ENCODE data around the gene GAREM1. TPM values are rescaled to one million over a fixed set of nuclear protein-coding genes. Genes with fewer than 3 reads are reported as not detected.

Gene GAREM1
- total RNA-seq, 1 experiment from 2014 or later = 11.1 TPM

- intact Hi-C loops (cut with micrococcal nuclease) = no loop called here
- ATAC-seq = no peak
- H3K4me3 ChIP-seq (replicated peaks in 1 of 2; ENCODE audit: low read depth in 1 of 2, low read length in 2 of 2) = no peak overlapping the region
- no peaks in the 10 kb centered on the region for H3K9me2 ChIP-seq (ENCODE audit: insufficient read depth)
- no peak overlapping the region for H3K27ac ChIP-seq (ENCODE audit: low read depth, low read length)
- no peak for TF ChIP-seq ELF1 (IDR thresholded peaks at IDR 0.05; ENCODE audit: borderline replicate concordance, low read depth)
- TF ChIP-seq SP1 (IDR thresholded peaks at IDR 0.05; ENCODE audit: low read depth) = no peak
- no peak for TF ChIP-seq ZNF274 (IDR thresholded peaks at IDR 0.05; ENCODE audit: low read depth, low read length)
- TF ChIP-seq FOSL1 (IDR thresholded peaks at IDR 0.05; ENCODE audit: low read depth) = no peak
- no peak for TF ChIP-seq EZH2 (IDR thresholded peaks at IDR 0.05)
- TF ChIP-seq MAX (IDR thresholded peaks at IDR 0.05) = no peak
- TF ChIP-seq ZBTB33 (IDR thresholded peaks at IDR 0.05; ENCODE audit: extremely low read depth, insufficient replicate concordance, low read length) = no peak
- TF ChIP-seq TCF7L2 (IDR thresholded peaks at IDR 0.05; ENCODE audit: borderline replicate concordance, extremely low read depth, insufficient read depth, insufficient read length) = no peak
- TF ChIP-seq POLR2AphosphoS5 (IDR thresholded peaks at IDR 0.05; ENCODE audit: low read depth, low read length) = no peak
- TF ChIP-seq CBX3 (IDR thresholded peaks at IDR 0.05; ENCODE audit: low read depth) = no peak
- no peak for TF ChIP-seq YY1 (IDR thresholded peaks at IDR 0.05; ENCODE audit: extremely low read depth, insufficient replicate concordance, low read depth, low read length)
- no peak for TF ChIP-seq REST (IDR thresholded peaks at IDR 0.05; ENCODE audit: low read depth)
- TF ChIP-seq EGR1 (IDR thresholded peaks at IDR 0.05; ENCODE audit: low read depth) = no peak
- POLR2A ChIA-PET = no interaction called here
- no peaks in the 10 kb centered on the region for H4K20me1 ChIP-seq (ENCODE audit: insufficient read depth)
- RAD21 ChIA-PET (ENCODE audit: low non-redundant PET in 1 of 2, low total read pairs in 2 of 2, uncharacterized antibody in 2 of 2, unreplicated experiment in 2 of 2) = no interaction called here
- no peak overlapping the region for H3K9ac ChIP-seq (ENCODE audit: low read length)
- H3K4me2 ChIP-seq (ENCODE audit: low read length) = no peak overlapping the region
- peaks cover 0 to 5% of the 10 kb centered on the region in 2 experiments; a peak in 1 of 4 replicates for H3K4me1 ChIP-seq (ENCODE audit: control insufficient read depth in 1 of 2, insufficient read depth in 2 of 2, low read length in 2 of 2)
- H3K36me3 ChIP-seq (ENCODE audit: control insufficient read depth in 1 of 2, insufficient read depth in 2 of 2, low read length in 2 of 2) = no peaks in the 10 kb centered on the region
- no peaks in the 10 kb centered on the region for H3K79me2 ChIP-seq (ENCODE audit: insufficient read depth, low read length)
- H3K9me3 ChIP-seq (ENCODE audit: control insufficient read depth in 1 of 2, insufficient read depth in 1 of 2, low read depth in 1 of 2, low read length in 2 of 2) = no peaks in the 10 kb centered on the region
- CTCF ChIA-PET = no interaction called here
- H2AFZ ChIP-seq (ENCODE audit: low read depth, low read length, poor library complexity, severe bottlenecking) = no peak overlapping the region
- no TSS peak for BruUV-seq (replicated peaks)
- DNase-seq (ENCODE audit: low read depth, low spot score) = no peak
- H3K27me3 ChIP-seq (ENCODE audit: insufficient read depth, low read length) = no peaks in the 10 kb centered on the region
Observed at GRCh38 chr18:32298171-32298667, 172.5 kb downstream of the GAREM1 start.

Data from HCT116 (cell line).